ENCODE results near the gene OTOP2.

DNA sequence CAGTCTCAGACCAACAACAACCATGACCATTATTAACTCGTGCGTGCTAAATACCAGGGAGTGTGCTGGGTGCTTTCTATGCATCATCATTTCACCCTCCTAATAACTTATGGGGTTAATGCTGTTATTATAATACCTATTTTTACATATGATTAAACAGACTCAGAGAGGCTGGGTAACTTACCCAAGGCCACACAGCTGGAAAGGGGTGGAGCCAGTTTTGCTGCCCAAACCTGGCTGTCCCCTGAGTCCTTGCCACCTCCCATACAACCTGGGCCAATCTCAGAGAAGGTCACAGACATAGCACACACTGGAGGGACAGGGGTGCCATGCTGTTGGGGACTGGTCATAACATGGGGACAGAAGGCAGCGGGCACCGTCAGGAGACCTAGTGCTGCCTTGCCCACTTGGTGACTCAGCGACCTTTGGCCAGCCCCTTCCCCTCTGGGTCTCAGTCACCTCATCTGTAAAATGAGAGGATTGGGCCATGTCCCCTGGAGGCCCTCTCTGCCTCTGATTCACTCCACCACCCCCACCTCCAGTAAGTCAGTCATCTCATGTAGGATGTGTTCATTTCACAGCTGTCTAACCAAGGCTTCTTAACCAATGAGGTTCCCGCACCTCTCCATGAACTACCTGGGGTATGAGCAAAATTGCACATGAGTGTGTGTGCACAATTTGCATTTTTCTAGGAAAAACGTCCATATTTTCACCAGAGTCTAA is 19.2 kb upstream of the OTOP2 start:
- no peak for TF ChIP-seq TARDBP (IDR thresholded peaks at IDR 0.05)
- TF ChIP-seq L3MBTL2 (conservative IDR thresholded peaks at IDR 0.05): no peak
- no peak for TF ChIP-seq BHLHE40 (IDR thresholded peaks at IDR 0.05; ENCODE audit: borderline replicate concordance)
- no peak for TF ChIP-seq NFRKB (IDR thresholded peaks at IDR 0.05)
- no peak for TF ChIP-seq ELF4 (IDR thresholded peaks at IDR 0.05)
- no peak for TF ChIP-seq CTBP1 (IDR thresholded peaks at IDR 0.05; ENCODE audit: borderline replicate concordance)
- TF ChIP-seq, protein P1, sequence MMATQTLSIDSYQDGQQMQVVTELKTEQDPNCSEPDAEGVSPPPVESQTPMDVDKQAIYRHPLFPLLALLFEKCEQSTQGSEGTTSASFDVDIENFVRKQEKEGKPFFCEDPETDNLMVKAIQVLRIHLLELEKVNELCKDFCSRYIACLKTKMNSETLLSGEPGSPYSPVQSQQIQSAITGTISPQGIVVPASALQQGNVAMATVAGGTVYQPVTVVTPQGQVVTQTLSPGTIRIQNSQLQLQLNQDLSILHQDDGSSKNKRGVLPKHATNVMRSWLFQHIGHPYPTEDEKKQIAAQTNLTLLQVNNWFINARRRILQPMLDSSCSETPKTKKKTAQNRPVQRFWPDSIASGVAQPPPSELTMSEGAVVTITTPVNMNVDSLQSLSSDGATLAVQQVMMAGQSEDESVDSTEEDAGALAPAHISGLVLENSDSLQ (IDR thresholded peaks at IDR 0.05): no peak
- no peak for TF ChIP-seq ARNT (IDR thresholded peaks at IDR 0.05)
- TF ChIP-seq HDGF (IDR thresholded peaks at IDR 0.05; ENCODE audit: borderline replicate concordance): no peak
- TF ChIP-seq SP1 (IDR thresholded peaks at IDR 0.05): no peak
- TF ChIP-seq FOXM1 (IDR thresholded peaks at IDR 0.05; ENCODE audit: borderline replicate concordance): no peak
- no peak for TF ChIP-seq SUZ12 (IDR thresholded peaks at IDR 0.05)
- TF ChIP-seq LEF1 (IDR thresholded peaks at IDR 0.05; ENCODE audit: borderline replicate concordance): no peak
